ENCODE measurements around the gene ABCD4.

DNA sequence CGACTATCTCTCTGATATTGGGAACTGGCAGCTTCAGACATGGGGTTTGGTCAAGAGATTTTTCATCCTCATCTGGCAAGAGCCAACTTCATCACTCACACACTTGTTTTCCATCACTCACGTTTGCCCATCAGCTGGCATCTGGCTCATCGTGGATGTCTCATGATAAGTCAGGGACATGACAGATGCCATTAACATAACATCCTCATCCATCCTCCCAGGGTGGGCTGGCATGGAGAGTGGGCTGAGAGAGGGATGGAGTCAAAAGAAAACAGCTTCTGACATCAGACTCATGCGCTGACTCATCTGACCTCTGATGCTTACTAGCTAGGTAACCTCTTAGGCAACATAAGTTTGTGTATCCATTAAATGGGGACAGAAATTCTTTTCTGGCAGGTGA is 65.3 kb downstream of the ABCD4 start:
- TF ChIP-seq, protein P1, sequence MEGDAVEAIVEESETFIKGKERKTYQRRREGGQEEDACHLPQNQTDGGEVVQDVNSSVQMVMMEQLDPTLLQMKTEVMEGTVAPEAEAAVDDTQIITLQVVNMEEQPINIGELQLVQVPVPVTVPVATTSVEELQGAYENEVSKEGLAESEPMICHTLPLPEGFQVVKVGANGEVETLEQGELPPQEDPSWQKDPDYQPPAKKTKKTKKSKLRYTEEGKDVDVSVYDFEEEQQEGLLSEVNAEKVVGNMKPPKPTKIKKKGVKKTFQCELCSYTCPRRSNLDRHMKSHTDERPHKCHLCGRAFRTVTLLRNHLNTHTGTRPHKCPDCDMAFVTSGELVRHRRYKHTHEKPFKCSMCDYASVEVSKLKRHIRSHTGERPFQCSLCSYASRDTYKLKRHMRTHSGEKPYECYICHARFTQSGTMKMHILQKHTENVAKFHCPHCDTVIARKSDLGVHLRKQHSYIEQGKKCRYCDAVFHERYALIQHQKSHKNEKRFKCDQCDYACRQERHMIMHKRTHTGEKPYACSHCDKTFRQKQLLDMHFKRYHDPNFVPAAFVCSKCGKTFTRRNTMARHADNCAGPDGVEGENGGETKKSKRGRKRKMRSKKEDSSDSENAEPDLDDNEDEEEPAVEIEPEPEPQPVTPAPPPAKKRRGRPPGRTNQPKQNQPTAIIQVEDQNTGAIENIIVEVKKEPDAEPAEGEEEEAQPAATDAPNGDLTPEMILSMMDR (conservative IDR thresholded peaks at IDR 0.05 in 1 of 2, IDR thresholded peaks at IDR 0.05 in 1 of 2; ENCODE audit: extremely low read depth in 1 of 2, insufficient read depth in 1 of 2, low read depth in 1 of 2, low read length in 2 of 2) = no peak
- no peak for TF ChIP-seq EZH2 (IDR thresholded peaks at IDR 0.05; ENCODE audit: borderline replicate concordance, low read length)

Measured in mammary epithelial cell (primary cell).